GM19023 (cell line): ENCODE data around the gene MGLL.

Experiments used
- ATAC-seq: cut with Tn5 transposase; IDR thresholded peaks from one replicate; pipeline ENCODE4 v1.9.1; 2021; ENCODE audit warnings: mild to moderate bottlenecking, moderate library complexity; ENCODE audit not compliant: unreplicated experiment

Gene MGLL

GRCh38 chr3:127743351-127744252 is 78.7 kb downstream of the MGLL start:
- ATAC-seq = no peak

GRCh38 chr3:127742580-127742979 is 79.7 kb downstream of the MGLL start:
- no peak for ATAC-seq

DNA sequence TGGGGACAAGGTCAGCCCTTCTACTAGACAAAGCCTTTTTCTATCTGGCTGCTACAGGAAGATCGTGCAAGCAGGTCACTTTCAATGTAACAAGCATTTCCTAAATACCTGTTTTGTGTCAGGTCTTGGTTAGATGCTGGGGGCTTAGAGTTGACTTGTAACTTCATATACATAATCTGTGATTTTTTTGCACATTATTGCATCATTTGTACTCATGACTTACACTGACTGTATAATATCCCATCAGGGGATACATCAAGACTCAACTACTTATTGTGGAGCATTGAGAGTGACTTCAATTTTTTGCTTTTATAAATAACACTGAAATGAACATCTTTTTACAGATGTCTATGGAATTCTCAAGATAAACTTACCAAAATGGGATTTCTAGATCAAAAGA is 80.6 kb downstream of the MGLL start:
- no peak for ATAC-seq

DNA sequence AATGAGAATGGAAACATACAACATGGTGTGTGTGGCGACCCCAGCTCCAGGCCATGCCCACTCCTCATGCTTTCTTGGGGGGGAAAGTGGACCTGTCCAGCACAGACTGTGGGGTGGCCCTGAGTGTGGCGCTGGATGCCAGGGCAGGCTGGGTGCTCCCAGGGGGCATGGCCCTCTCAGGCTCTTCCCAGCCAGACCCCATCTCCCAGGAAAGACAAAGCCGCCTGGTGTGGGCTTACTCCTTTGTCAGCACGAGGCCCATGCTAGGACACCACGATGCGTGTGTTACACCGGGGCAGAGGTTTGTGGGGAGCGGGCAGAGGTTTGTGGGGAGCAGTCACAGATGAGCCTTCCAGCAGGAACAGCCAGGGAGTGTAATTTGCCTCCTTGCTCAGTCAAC is 81.1 kb downstream of the MGLL start:
- ATAC-seq = no peak

GRCh38 chr3:127740136-127740915 is 82.0 kb downstream of the MGLL start:
- ATAC-seq = no peak

DNA sequence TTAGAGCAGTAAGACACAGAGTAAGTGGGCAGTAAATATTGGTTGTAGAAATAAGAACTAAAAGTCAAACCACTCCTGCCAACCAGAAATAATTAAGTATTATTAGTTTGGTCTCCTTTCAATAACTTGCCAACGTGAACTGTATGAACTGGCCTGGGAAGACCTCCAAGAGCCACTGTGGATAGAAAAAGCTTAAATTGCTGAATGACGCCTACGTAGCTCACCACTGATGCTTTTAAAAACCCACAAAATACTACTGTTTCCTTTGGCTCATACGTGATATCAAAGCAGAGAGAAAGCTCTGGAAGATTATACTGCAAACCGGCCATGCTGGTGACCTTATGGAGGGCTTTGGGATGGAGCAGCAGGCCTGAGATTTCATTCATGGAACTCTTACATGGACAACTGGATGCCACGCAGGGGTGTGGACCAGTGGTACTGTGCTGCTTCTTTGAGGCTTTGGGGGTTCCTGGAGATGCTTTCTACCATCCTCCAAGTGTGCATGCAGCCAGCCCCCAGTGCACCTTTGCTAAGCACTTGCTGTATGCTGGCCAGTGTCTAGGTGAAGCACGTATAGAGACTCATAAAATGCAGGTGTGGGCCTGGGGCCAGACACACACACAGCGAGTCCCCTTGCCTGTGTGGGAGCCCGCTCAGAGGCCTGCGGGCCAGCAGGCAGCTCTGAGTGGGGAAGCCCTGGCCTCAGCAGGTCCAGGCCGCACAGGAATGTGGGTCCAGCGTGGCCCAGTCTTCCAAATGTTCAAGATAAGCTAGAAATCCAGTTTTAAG is 82.8 kb downstream of the MGLL start:
- ATAC-seq = no peak

DNA sequence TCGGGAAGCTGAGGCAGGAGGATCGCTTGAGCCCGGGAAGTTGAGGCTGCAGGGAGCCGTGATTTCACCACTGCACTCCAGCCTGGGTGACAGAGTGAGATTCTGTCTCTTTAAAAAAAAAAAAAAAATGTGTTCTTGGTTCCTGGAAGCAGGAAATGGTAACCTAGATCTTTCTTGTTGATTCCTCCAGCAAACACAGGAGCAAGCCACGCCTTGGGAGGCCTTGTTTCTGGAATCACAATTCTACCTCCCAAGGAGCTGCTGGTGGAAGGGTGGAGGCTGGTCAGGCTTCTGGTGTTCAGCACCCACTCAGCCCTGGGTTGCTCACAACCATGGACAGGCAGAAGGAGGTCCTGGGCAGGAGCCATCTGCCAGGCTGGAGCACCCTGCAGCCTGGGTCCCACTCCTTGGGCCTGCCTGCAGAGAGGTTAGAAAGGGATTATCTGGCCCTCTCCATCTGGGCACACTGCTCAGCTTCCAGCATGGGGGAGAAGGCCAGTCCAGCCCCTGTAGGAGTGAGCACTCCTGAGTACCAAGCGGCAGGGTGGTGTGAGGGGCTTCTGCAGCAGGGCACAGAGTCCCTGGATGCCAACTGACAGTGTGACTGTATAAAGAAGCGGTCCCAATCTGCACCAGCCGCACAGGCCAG is 84.0 kb downstream of the MGLL start:
- ATAC-seq = no peak

DNA sequence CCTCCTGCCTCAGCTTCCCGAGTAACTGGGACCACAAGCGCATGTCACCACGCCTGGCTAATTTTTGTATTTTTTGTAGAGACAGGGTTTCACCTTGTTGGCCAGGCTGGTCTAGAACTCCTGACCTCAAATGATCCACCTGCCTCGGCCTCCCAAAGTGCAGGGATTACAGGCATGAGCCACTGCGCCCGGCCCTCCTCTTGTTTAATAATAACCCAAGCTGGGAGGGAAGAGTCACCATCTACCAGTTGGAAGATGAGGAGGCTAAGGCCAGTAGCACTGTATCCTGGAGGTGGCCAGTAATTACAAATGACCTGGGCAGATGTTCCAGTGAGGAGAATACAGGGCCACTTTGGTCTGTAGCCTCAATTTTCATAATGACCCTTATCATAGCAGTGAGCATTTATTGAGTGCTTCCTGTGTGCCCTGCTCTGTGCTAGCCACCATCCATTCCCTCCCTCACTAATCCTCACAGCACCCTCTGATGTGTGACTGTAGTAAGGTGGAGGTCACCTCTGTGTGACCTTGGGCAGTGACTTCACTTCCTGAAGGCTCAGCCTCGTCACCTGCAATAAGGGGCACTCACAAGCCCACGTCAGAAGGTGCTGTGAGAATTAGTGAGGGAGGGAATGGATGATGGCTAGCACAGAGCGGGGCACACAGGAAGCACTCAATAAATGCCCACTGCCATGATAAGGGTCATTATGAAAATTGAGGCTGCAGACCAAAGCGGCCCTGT is 85.3 kb downstream of the MGLL start:
- ATAC-seq = no peak

GRCh38 chr3:127735767-127736693 is 86.3 kb downstream of the MGLL start:
- ATAC-seq = peak; percentile 76

DNA sequence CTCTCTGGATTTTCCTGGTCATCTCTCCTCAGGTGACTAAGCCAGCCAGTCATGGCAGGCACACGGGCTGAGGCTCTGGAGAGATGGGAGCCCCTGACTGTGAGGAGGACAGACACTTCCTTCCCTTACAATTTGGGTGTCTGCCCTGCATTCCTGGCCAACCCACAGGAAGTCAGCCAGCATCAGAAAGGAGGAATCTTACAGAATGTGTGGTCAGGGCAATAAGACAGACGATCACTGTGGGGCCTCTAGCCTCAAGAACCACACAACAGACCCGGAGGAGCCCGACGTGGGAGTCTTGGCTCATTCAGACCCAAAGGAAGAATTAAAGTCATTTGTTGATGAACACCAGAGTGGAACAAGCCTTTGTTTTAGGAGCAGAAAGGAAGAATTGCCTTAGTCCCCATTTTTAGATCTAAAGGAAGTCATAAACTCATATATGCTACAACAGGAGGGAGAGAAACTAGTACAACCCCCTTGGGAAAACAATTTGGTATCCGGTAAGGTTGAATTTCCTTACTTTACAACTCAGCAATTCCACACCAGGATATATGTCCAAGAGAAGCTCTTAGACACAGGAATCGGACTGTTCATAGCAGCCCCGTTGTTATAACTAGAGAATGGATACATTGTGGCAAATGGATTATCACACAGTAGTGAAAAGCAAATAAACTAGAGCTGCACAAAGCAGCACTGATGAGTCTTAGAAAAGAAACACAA is 87.4 kb downstream of the MGLL start:
- no peak for ATAC-seq

DNA sequence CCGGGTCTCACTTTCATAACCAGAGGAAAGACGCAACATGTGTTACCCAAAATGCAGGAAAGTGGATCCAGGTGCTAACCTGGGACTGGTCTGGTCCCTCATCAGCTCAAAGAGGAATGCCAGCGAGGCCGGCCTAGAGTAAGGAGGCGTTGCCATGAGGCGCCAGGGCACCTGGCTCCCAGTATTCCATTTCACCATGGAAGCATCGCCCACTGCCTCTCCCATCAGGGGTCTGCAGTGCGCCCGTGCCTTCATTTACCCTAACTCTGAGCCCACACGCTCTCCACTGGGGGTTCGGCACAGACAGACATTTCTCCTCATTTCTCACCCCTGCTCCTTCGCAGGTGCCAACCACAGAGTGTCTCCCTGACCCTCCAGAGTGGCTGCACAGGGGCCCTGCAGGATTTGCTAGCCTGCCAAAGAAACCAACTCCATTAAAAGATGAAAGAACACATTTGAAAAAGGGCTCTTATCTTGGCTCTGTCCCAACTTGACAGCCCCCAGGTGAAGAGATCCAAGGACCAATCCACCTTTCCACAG is 88.1 kb downstream of the MGLL start:
- no peak for ATAC-seq

GRCh38 chr3:127733781-127734180 is 88.5 kb downstream of the MGLL start:
- ATAC-seq = no peak

GRCh38 chr3:127732879-127733350 is 89.4 kb downstream of the MGLL start:
- ATAC-seq = no peak

DNA sequence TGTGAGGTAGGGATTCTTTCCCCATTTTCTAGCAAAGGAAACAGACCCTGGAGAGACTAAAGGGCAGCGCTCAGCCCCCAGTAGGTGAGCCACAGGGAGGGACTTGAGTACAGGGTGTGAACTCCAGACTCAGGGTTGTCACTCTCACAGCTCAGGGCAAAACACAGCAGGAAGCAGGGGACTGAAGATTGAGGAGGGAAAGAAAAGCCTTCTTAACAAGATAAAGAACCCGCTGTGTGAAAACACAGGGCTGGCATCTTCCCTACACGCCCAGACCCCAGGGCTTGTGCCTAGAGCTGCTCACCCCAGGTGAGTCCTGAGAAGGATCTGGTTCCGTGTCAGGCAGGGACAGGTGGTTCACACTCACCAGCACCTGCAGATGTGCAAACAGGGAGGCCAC is 90.0 kb downstream of the MGLL start:
- no peak for ATAC-seq

DNA sequence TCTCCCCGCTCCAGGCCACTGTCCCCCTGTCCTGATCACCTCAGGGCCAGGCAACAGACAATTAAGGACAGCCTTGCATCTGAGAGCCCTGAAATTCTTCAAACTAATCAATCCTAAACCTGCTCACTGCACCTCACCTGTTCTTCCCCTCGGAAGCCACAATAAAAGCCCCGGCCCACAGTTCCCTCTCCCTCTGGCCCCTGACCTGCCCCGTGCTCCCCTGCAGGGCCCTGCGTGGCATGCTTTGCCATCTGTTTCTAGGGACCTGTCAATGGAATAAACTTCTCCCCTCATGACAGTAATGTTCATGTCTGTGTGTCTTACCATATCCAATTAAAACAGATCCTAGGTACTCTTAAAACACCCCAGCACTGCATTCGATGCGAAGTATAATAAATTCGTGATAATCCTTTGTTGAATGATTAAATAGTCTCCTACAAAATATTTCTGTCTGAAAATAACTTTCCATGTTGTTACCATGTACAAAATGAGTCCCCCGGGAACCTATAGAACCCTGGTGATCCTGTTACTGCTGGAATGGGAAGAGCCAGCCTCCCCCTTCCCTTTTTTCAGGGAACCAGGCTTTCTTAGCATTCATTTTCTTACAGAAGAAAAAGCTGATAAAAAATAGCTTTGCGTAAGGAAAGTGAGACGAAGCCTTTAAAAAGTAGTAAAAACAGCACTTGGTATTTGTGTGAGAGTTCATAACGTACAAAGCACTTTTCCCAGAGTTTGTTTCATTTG is 90.6 kb downstream of the MGLL start:
- ATAC-seq = no peak

- no peak for ATAC-seq
Observed at GRCh38 chr3:127730666-127731295, 91.5 kb downstream of the MGLL start.

GRCh38 chr3:127730171-127730570 is 92.1 kb downstream of the MGLL start:
- ATAC-seq = no peak
